SHP77 (cell line): ENCODE results near the gene TMSB10.
A peak's percentile ranks its signal among the peaks of the same experiment; 100 is the strongest.
"Not testable (repeated sequence)": the region's sequence is repeated elsewhere in the genome, so short reads cannot be mapped to it uniquely, and the experiment has no call there.

Experiments
- DNase-seq, 2 experiments: peaks; one replicate each; lab custom pipeline; 2025; lab: John Stamatoyannopoulos, UW

Gene TMSB10

DNA sequence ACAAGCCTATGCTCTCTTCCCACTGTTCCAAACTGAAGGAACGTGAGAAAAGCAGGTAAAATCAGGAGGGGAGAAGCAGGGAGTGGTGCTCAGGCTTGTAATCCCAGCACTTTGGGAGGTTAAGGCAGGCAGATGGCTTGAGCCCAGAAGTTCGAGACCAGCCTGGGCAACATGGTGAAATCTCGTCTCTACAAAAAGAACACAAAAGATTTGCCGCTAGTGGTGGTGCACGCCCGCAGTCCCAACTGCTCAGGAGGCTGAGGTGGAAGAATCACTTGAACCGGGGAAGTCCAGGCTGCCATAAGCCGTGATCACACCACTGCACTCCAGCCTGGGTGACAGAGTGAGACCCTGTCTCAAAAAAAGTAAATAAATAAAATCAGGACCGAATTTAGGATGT is 1.3 kb upstream of the TMSB10 start:
- no peak for DNase-seq

DNA sequence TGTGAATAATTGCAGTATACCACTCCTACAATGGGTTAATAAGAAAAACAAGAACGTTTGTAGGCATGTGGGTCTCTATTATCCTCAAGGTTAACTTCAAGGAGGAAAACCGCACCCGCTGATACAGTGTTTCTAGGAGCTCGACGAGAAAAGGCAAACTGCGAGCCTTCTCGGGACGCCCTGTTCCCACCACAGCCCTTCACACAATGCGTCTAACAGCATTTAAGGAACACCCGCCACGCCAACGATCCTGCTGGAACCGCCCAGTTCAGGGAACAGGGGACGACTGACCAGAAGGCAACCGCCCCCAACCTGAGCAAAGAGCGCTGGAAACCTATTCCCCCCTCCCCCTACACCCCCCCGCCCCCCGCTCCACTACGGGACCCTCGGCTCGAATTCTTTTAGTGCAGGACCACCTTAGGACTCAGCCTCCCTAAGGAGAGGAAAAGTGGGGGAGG is 710 bp upstream of the TMSB10 start:
- DNase-seq, result peak; percentile 2 to 40

DNA sequence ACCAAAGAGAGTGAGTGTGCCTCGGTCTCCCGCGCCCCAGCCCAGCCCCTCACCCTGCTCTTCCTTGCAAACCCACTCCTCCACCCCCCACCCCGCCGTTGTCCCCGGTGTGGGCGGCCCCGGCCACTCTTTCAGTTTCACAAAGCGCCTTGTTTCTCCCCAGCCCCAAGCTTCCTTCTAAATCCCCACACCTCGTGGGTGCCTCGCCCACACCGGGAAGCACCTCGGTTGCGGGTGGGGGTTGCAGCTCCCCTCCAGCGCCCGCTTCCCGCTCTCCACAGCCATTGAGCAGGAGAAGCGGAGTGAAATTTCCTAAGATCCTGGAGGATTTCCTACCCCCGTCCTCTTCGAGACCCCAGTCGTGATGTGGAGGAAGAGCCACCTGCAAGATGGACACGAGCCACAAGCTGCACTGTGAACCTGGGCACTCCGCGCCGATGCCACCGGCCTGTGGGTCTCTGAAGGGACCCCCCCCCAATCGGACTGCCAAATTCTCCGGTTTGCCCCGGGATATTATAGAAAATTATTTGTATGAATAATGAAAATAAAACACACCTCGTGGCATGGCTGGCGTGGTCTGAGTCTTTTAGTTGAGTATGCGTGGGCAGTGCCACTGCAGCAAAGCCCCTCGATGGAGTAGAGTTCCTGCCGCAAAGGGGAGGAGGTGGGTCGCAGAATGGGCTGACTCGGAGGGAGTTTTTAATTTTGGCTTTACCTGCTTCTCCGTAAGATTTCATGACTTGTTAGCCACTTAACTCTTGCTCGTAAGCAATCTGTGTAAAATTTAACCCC is 848 bp downstream of the TMSB10 start:
- DNase-seq, result no peak

- DNase-seq, result no peak
These were observed 1.7 kb downstream of the TMSB10 start for GRCh38 chr2:84906900-84907714.

- DNase-seq, result no peak
These were observed 3.7 kb downstream of the TMSB10 start for GRCh38 chr2:84908948-84909713.

DNA sequence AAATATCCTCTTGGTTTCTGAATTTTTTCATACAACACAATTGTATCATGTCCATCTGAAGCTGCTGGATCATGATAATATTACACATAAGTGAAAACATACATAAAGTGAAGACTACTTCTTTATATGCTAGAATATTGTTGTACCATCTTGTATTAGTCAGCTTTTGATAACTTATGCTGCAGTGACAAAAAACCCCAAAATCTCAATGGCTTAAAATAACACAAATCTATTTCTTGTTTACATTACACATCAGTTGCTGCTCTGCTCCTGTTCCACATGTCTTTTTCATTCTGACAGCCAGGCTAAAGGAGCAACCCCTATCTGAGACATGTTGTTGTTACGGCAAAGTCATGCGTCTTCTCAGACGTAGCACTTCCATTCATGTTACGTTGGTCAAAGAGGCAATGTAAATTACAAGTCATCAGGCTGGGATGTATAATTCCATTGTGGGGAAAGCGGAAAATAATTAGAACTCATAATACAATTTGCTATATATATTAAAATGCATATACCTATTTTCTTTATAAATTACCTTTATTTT is 5.8 kb downstream of the TMSB10 start:
- no peak for DNase-seq

- no peak for DNase-seq
These were observed 7.5 kb downstream of the TMSB10 start for GRCh38 chr2:84912984-84913383.

- DNase-seq, result no peak
These were observed 8.9 kb downstream of the TMSB10 start for GRCh38 chr2:84914334-84914733.

GRCh38 chr2:84915675-84916074 is 10.2 kb downstream of the TMSB10 start:
- DNase-seq, result not testable (repeated sequence)

GRCh38 chr2:84917821-84918220 is 12.4 kb downstream of the TMSB10 start:
- not testable (repeated sequence) for DNase-seq

DNA sequence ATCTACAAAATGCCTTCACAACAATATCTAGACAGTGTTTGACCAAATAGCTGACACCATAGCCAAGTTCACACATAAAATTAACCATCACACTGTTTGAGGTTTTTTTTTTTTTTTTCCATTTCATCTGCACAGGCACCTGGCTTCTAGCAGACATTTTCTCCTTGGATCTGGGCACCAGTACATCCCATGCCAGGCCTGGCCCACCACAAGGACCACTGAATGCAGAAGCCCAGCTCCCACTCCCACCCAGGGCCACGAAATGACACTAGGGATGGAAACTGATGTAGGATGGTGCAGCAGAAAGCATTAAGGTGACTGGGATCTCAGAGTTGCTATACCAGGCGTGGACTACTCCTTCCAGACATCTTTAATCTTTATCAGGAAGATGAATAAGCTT is 13.0 kb downstream of the TMSB10 start:
- DNase-seq, result no peak

GRCh38 chr2:84919885-84920580 is 14.6 kb downstream of the TMSB10 start:
- peak; percentile 34 to 40 for DNase-seq

- DNase-seq, result no peak
These were observed 17.6 kb downstream of the TMSB10 start for GRCh38 chr2:84923009-84923408.

- DNase-seq, result no peak
These were observed 19.0 kb downstream of the TMSB10 start for GRCh38 chr2:84924173-84925106.

GRCh38 chr2:84925336-84925723 is 19.9 kb downstream of the TMSB10 start:
- no peak for DNase-seq

DNA sequence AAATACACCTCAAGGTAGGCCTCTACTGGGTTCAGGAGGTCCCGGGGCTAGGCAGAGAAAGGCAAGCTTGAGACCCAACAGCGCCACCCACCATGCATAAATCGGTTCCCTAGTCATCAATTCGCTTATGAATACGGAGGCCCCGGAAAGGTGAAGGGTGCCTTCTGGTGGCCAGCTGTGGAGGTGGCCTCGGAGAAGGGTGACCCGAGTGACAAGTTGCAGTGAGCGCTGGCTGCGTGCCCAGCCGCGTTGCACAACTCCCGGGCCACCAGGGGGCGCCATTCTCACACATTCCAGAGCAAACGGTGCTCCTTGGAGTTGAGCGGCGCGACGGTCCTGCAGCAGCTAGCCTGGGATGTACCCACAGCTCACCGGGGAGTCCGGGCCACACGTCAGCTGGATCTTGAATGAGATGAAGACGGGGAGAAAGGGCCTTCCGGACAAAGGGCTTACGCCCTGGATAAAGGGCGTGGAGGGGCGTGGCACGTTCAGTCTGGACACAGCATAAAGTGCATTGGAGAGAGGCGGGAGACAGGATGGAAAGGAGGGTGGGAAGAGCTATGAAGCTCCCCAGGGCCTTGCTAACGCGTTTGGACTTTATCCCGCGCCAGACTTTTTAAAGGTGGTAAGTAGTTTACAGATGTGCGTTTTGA is 20.4 kb downstream of the TMSB10 start:
- DNase-seq, result peak; percentile 90 to 96

DNA sequence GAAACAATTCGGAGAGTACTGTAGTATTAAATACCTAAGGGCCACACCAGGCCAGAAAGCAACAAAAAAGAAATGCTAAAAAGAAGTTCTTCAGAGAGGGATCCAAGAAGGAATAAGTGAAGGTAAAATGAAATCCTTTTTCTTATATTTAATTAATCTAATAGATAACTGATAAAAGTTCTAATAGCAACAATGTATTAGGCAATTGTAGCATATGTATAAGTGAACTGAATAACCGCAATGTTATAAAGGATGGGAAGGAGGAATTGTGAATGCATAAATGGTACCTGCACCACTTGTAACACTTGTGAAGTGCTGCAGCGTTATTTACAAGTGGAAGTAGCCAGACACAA is 21.8 kb downstream of the TMSB10 start:
- no peak for DNase-seq

- no peak for DNase-seq
These were observed 25.9 kb downstream of the TMSB10 start for GRCh38 chr2:84931384-84931821.

DNA sequence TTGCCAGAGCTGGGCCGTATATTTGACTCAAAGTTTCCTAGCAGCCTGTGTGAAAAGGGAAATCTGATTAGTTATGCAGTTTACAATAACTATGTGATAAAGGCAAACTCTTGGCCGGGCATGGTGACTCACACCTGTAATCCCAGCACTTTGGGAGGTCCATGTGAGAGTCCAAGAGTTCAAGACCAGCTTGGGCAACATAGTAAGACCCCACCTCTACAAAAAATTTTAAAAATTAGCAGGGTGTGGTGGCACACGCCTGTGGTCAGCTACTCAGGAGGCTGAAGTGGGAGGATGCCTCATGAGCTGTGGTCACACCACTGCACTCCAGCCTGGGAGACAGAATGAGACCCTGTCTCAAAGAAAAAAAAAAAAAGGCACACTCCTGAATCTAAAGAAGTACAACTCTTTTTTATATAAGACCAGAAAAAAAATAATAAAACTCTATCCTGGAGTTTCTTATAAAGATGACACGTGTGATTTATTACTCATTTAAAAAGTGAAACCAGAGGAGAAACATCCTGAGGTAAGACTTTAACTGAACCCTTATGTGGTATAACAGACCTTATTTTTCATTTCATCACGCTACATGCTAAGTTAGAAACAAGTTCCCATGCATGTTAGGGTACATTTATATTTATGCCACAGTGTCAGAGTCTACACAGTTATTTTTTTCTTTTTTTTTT is 32.9 kb downstream of the TMSB10 start:
- DNase-seq, result no peak
